HepG2 (cell line): ENCODE data around the gene HK3. TPM values are rescaled to one million over a fixed set of nuclear protein-coding genes. Genes with fewer than 3 reads are reported as not detected.
A peak's percentile ranks its signal among the peaks of the same experiment; 100 is the strongest.

Experiments used
- ATAC-seq: fragments of 200-7000 bp; cut with Tn5 transposase; 3 replicates; pipeline ENCODE4 v1.9.1; 2020; ENCODE audit warnings: mild to moderate bottlenecking, moderate library complexity
- BruUV-seq: library from RNA; stranded (reverse); fragments of 400-500 nt; replicated peaks from 2 replicates; lab custom pipeline; 2021; lab: Mats Ljungman, UMichigan
- CTCF ChIA-PET: fragments of 300-600 bp; formaldehyde crosslinking; extraction: SDS; loops from one replicate; lab custom pipeline; 2021; ENCODE audit warnings: low total read pairs, inconsistent platforms, low intra/inter-chr PET ratio; lab: Yijun Ruan, JAX
- POLR2A ChIA-PET: fragments of 350-600 bp; sonication (Branson Sonifier 250); formaldehyde crosslinking; loops from one replicate; lab custom pipeline; 2020; ENCODE audit warnings: antibody characterized with exemption, inconsistent platforms; lab: Yijun Ruan, JAX
- DNase-seq: peaks from one replicate; pipeline ENCODE4 v3.0.0-alpha.2; 2015; ENCODE audit warnings: low spot score
- FAIRE-seq: peaks from 3 replicates; lab custom pipeline; 2011; peaks lifted over from hg19 to GRCh38; lab: Jason Lieb, UNC
- H2AFZ ChIP-seq: one replicate; pipeline ENCODE4 v1.6.1; 2011; ENCODE audit warnings: low read length, inconsistent platforms
- H3K27ac ChIP-seq: fragments of 300-600 bp; 3 replicates; pipeline ENCODE4 v1.8.0; 2011; ENCODE audit warnings: mixed run types, mild to moderate bottlenecking, mixed read lengths, low read length, inconsistent platforms; ENCODE audit not compliant: insufficient read depth; ENCODE audit errors: extremely low read length
- H3K27me3 ChIP-seq, 2 experiments: fragments of 200-600 bp in 1 of 2; 2 replicates in 1 of 2; 3 replicates in 1 of 2; pipeline versions ENCODE4 v1.6.0 to v1.8.0; 2011; ENCODE audit warnings: low read length in 2 of 2, mild to moderate bottlenecking in 2 of 2, moderate library complexity in 2 of 2, inconsistent platforms in 1 of 2; ENCODE audit not compliant: insufficient read depth in 2 of 2, control insufficient read depth in 1 of 2
- H3K36me3 ChIP-seq, 2 experiments: fragments of 200-600 bp in 1 of 2; replicated peaks in 1 of 2; 2 replicates in 1 of 2; 3 replicates in 1 of 2; pipeline versions ENCODE4 v1.5.1 to v1.8.0; 2011; ENCODE audit warnings: low read length in 2 of 2, inconsistent platforms in 1 of 2; ENCODE audit not compliant: insufficient read depth in 2 of 2, control insufficient read depth in 1 of 2
- H3K4me1 ChIP-seq: 2 replicates; pipeline ENCODE4 v1.5.1; 2012; ENCODE audit warnings: low read length, inconsistent platforms; ENCODE audit not compliant: insufficient read depth
- H3K4me2 ChIP-seq: 2 replicates; pipeline ENCODE4 v1.6.0; 2011; ENCODE audit warnings: low read depth, low read length, inconsistent platforms
- H3K4me3 ChIP-seq, 3 experiments: fragments of 200-600 bp in 1 of 3; sonication (generic), shearing (Covaris generic) in 1 of 3; replicated peaks in 1 of 3; 2 replicates each; pipeline ENCODE4 v1.5.1; 2011 to 2016; ENCODE audit warnings: low read length in 3 of 3, inconsistent platforms in 2 of 3, low read depth in 2 of 3, mild to moderate bottlenecking in 2 of 3, control low read depth in 1 of 3, mixed read lengths in 1 of 3; ENCODE audit not compliant: insufficient read depth in 1 of 3
- H3K79me2 ChIP-seq: one replicate; pipeline ENCODE4 v1.6.1; 2011; ENCODE audit warnings: low read length, inconsistent platforms; ENCODE audit not compliant: insufficient read depth
- H3K9ac ChIP-seq: 2 replicates; pipeline ENCODE4 v1.6.0; 2011; ENCODE audit warnings: mild to moderate bottlenecking, low read depth, low read length, inconsistent platforms; ENCODE audit not compliant: insufficient read depth
- H3K9me3 ChIP-seq: 2 replicates; pipeline ENCODE4 v1.5.1; 2012; ENCODE audit warnings: mild to moderate bottlenecking, low read length
- H4K20me1 ChIP-seq: 2 replicates; pipeline ENCODE4 v1.6.0; 2011; ENCODE audit warnings: inconsistent platforms, mild to moderate bottlenecking, low read length, moderate library complexity; ENCODE audit not compliant: insufficient read depth
- AGO1 ChIP-seq: fragments of 200-400 bp; formaldehyde crosslinking; IDR thresholded peaks from 2 replicates; pipeline ENCODE4 v1.6.1; 2017; ENCODE audit warnings: mild to moderate bottlenecking, low read depth, low read length, moderate library complexity; ENCODE audit not compliant: poor library complexity, severe bottlenecking
- CEBPB ChIP-seq: IDR thresholded peaks from 2 replicates; pipeline ENCODE4 v1.6.1; 2011; ENCODE audit warnings: low read depth, low read length, improper control_type of control experiment, borderline replicate concordance
- FOXK2 ChIP-seq: fragments of 450-650 bp; IDR thresholded peaks from 2 replicates; pipeline ENCODE4 v1.6.1; 2016
- HDAC6 ChIP-seq: fragments of 200-600 bp; sonication (generic); IDR thresholded peaks from 2 replicates; pipeline ENCODE4 v1.7.0; 2017; ENCODE audit warnings: mild to moderate bottlenecking, antibody characterized with exemption, low read length, low read depth
- HNF4A ChIP-seq: sonication (generic); formaldehyde crosslinking; IDR thresholded peaks from 2 replicates; pipeline ENCODE4 v1.4.0; 2020; ENCODE audit warnings: missing genetic modification reagents
- HNF4G ChIP-seq, 2 experiments: sonication (generic) in 1 of 2; formaldehyde crosslinking in 1 of 2; IDR thresholded peaks; 2 replicates each; pipeline versions ENCODE4 v1.4.0 to v1.6.1; 2011 to 2020; ENCODE audit warnings: borderline replicate concordance in 2 of 2, low read depth in 2 of 2, mild to moderate bottlenecking in 2 of 2, low read length in 1 of 2, missing genetic modification reagents in 1 of 2, moderate library complexity in 1 of 2
- JDP2 ChIP-seq: sonication (generic); formaldehyde crosslinking; IDR thresholded peaks from 2 replicates; pipeline ENCODE4 v1.8.1; 2022; ENCODE audit warnings: missing genetic modification reagents, borderline replicate concordance
- NFYC ChIP-seq: IDR thresholded peaks from 2 replicates; pipeline ENCODE4 v1.6.1; 2016; ENCODE audit warnings: missing genetic modification reagents, missing compliant biosample characterization
- SOX13 ChIP-seq, 3 experiments: fragments of 450-650 bp in 1 of 3; sonication (generic) in 1 of 3; formaldehyde crosslinking in 1 of 3; IDR thresholded peaks in 2 of 3; conservative IDR thresholded peaks in 1 of 3; 2 replicates each; pipeline versions ENCODE4 v1.5.0 to v1.6.1; 2016 to 2020; ENCODE audit warnings: antibody characterized with exemption in 1 of 3, mild to moderate bottlenecking in 1 of 3, missing compliant biosample characterization in 1 of 3, missing genetic modification reagents in 1 of 3, moderate library complexity in 1 of 3
- SOX5 ChIP-seq: IDR thresholded peaks from 2 replicates; pipeline ENCODE4 v1.6.1; 2016; ENCODE audit warnings: borderline replicate concordance
- SOX6 ChIP-seq, 2 experiments: fragments of 450-650 bp in 1 of 2; sonication (generic) in 1 of 2; formaldehyde crosslinking in 1 of 2; IDR thresholded peaks; 2 replicates each; pipeline versions ENCODE4 v1.4.0 to v1.6.1; 2017 to 2020; ENCODE audit warnings: antibody characterized with exemption in 1 of 2, mild to moderate bottlenecking in 1 of 2, missing genetic modification reagents in 1 of 2
- SRY ChIP-seq: sonication (generic); formaldehyde crosslinking; IDR thresholded peaks from 2 replicates; pipeline ENCODE4 v1.8.0; 2022; ENCODE audit warnings: mild to moderate bottlenecking, missing genetic modification reagents
- TERF1 ChIP-seq: sonication (generic); formaldehyde crosslinking; IDR thresholded peaks from 2 replicates; pipeline ENCODE4 v1.8.0; 2022; ENCODE audit warnings: mild to moderate bottlenecking, missing genetic modification reagents, moderate library complexity
- ZMYM3 ChIP-seq: sonication (generic); formaldehyde crosslinking; IDR thresholded peaks from 2 replicates; pipeline ENCODE4 v1.5.1; 2020; ENCODE audit warnings: mild to moderate bottlenecking, missing genetic modification reagents
- ZNF562 ChIP-seq: sonication (generic); formaldehyde crosslinking; IDR thresholded peaks from 2 replicates; pipeline ENCODE4 v1.8.0; 2022; ENCODE audit warnings: missing genetic modification reagents, borderline replicate concordance
- ZNF629 ChIP-seq: sonication (generic); formaldehyde crosslinking; conservative IDR thresholded peaks from 2 replicates; pipeline ENCODE4 v1.5.0; 2020; ENCODE audit warnings: missing genetic modification reagents
- ZNF652 ChIP-seq: IDR thresholded peaks from 2 replicates; pipeline ENCODE4 v1.6.1; 2016; ENCODE audit warnings: low read depth, borderline replicate concordance
- WGBS: methylation state at CpG from one replicate; pipeline ENCODE4 v1.1.6; 2017; ENCODE audit warnings: low lambda C conversion rate; 5-methylcytosine and 5-hydroxymethylcytosine counted together
- in situ Hi-C: cut with HindIII; loops from 2 replicates; pipeline ENCODE4 v1.10.0; 2017; ENCODE audit warnings: low pct_unique_long_range_greater_than_20kb; ENCODE audit not compliant: extremely low pct_ligation_motif_present
- intact Hi-C: fragments of 100-400 bp; cut with micrococcal nuclease; formaldehyde crosslinking; loops from one replicate; pipeline ENCODE4 v1.10.0; 2022; ENCODE audit not compliant: unreplicated experiment
- polyA plus RNA-seq, 8 experiments: library from polyadenylated mRNA; depleted of rRNA in 3 of 8; stranded (reverse) in 7 of 8; unstranded in 1 of 8; fragments of >200 nt; fragmentation: Illumina TruSeq in 4 of 8; extraction: Trizol in 4 of 8; gene quantifications; 2 replicates each; pipeline versions ENCODE4 v1.2.1 to v1.2.3, GENCODE V29; 2011 to 2016; ENCODE audit warnings: low read depth in 4 of 8, missing spikeins in 1 of 8, mixed read lengths in 1 of 8; ENCODE audit not compliant: insufficient read depth in 1 of 8
- total RNA-seq, 5 experiments: library from RNA; depleted of rRNA; stranded (reverse); fragments of >200 nt; fragmentation: Illumina TruSeq; extraction: Trizol; gene quantifications; 2 replicates each; pipeline ENCODE4 v1.2.3, GENCODE V29; 2016; ENCODE audit warnings: low read depth in 1 of 5

The HK3 gene
- total and polyA plus RNA-seq, 2 of the 13 experiments (the other 11 are each of a cell fraction or from before 2014, with no cell fraction given) = not detected

- Histone ChIP-seq H3K4me1 (peaks cover 9% of the 10 kb centered on the region; the same call in 1 of the 2 replicates), H4K20me1 (peaks cover 7% of the 10 kb centered on the region; the same call in 1 of the 2 replicates), H3K4me3 (no peak overlapping the region), H2AFZ (no peak overlapping the region), H3K9me3 (no peaks in the 10 kb centered on the region), H3K27me3 (peaks cover 1 to 9% of the 10 kb centered on the region in 2 experiments; a peak in 4 of 5 replicates)
- DNase-seq = no peak
- in situ Hi-C loops = no loop called here
- POLR2A ChIA-PET = no interaction called here
- no TSS peak for BruUV-seq
- CTCF ChIA-PET = no interaction called here
- ATAC-seq = no peak
- TF ChIP-seq JDP2 (CRISPR knock-in tag) (no peak), SRY (CRISPR knock-in tag) (no peak), NFYC (CRISPR knock-in tag) (no peak), ZNF562 (no peak), FOXK2 (no peak), TERF1 (CRISPR knock-in tag) (no peak), AGO1 (no peak), ZNF652 (no peak)
- TF ChIP-seq, all 625 proteins: peak for 0
- H3K4me2 ChIP-seq = no peak overlapping the region
- H3K79me2 ChIP-seq = no peaks in the 10 kb centered on the region
- 42% methylated on average over 4 of the region's 4 CpGs for WGBS
- H3K36me3 ChIP-seq = no peaks in the 10 kb centered on the region
- intact Hi-C loops = no loop called here
- no peak for FAIRE-seq
- no peak overlapping the region for H3K9ac ChIP-seq
- no peak overlapping the region for H3K27ac ChIP-seq
Measured at GRCh38 chr5:176833286-176833685, 65.9 kb downstream of the HK3 start.

DNA sequence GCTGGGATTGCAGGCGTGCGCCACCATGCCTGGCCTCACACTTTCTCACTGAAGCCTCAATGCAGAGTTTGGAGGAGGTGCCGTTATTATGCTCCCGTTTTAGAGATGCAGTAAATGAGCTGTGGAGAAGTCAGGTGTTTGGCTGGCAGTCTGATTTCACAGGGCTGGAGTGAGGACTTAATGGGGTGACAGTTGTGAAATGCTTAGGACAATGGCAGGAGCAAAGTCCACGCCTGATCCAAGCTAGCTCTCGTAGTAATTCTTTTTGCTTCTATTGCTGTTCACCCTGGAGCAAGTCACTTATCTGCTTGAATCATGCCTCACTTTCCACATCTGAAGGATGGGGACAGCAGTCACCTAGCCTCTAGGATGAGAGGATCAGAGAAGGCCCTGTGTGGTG, 67.0 kb downstream of the HK3 start:
- intact Hi-C loops = no loop called here
- WGBS = 13% methylated on average over 6 of the region's 6 CpGs

More for the DNA sequence above, 67.0 kb downstream of the HK3 start:
- Histone ChIP-seq H3K4me2 (no peak overlapping the region), H3K4me3 (no peak overlapping the region), H3K4me1 (peaks cover 9% of the 10 kb centered on the region; the same call in 1 of the 2 replicates), H3K79me2 (no peaks in the 10 kb centered on the region), H3K9ac (no peak overlapping the region), H2AFZ (no peak overlapping the region)
- no peak for FAIRE-seq
- CTCF ChIA-PET = no interaction called here
- POLR2A ChIA-PET = no interaction called here
- peak; percentile 72 for TF ChIP-seq HNF4A (CRISPR knock-in tag)
- 0 out of 2 replicates have a peak, but pooled peaks have one; percentile 19 for TF ChIP-seq HNF4G (IDR thresholded peaks at IDR 0.05; ENCODE audit: borderline replicate concordance, low read depth, low read length)
- no peak for TF ChIP-seq HNF4G (CRISPR knock-in tag; IDR thresholded peaks at IDR 0.05; ENCODE audit: borderline replicate concordance, low read depth)
- TF ChIP-seq ZMYM3 (CRISPR knock-in tag) = peak; percentile 45; the same call in 1 of the 2 replicates
- no peak for TF ChIP-seq FOXK2
- peak; percentile 79; the same call in 1 of the 2 replicates for TF ChIP-seq CEBPB
- no peak for TF ChIP-seq HDAC6
- peak; percentile 59; the same call in 1 of the 2 replicates for TF ChIP-seq SOX5 (CRISPR knock-in tag)
- peak; percentile 84 for TF ChIP-seq ZNF629 (CRISPR knock-in tag)
- no peak for TF ChIP-seq SOX6 (IDR thresholded peaks at IDR 0.05)
- peak; percentile 64 for TF ChIP-seq SOX6 (CRISPR knock-in tag; IDR thresholded peaks at IDR 0.05)
- no peak for TF ChIP-seq SOX13 (IDR thresholded peaks at IDR 0.05)
- peak in 1 of 2 experiments; percentile 56; a peak in 2 of 4 replicates for TF ChIP-seq SOX13 (CRISPR knock-in tag; conservative IDR thresholded peaks at IDR 0.05 in 1 of 2, IDR thresholded peaks at IDR 0.05 in 1 of 2)
- TF ChIP-seq, all 625 proteins: peak for 8
- no TSS peak for BruUV-seq
- H3K27me3 ChIP-seq = peaks cover 1 to 9% of the 10 kb centered on the region in 2 experiments; a peak in 4 of 5 replicates
- in situ Hi-C loops = no loop called here
- H3K9me3 ChIP-seq = no peaks in the 10 kb centered on the region
- H3K27ac ChIP-seq = no peak overlapping the region
- no peaks in the 10 kb centered on the region for H3K36me3 ChIP-seq
- DNase-seq (peak; percentile 37), ATAC-seq (peak; percentile 63)
- H4K20me1 ChIP-seq = peaks cover 7% of the 10 kb centered on the region; the same call in 1 of the 2 replicates
